Breast epithelium (tissue), 3 donors: Measurements from ENCODE around the gene ROBO2.

Experiments used
- CTCF ChIP-seq, 3 donors: fragments of 450-650 bp; IDR thresholded peaks; one replicate each; pipeline ENCODE4 v1.5.1; 2016 to 2017; ENCODE audit warnings: antibody characterized with exemption in 3 of 3, mild to moderate bottlenecking in 3 of 3, moderate library complexity in 3 of 3
- POLR2A ChIP-seq: fragments of 450-650 bp; IDR thresholded peaks from one replicate; pipeline ENCODE4 v1.6.1; 2016; ENCODE audit warnings: antibody characterized with exemption, mild to moderate bottlenecking, moderate library complexity

- TF ChIP-seq CTCF (IDR thresholded peaks at IDR 0.05) (no peak), POLR2A (no peak)
Measured at GRCh38 chr3:77045686-77046085, 5.8 kb downstream of the ROBO2 start.
